ENCODE data around the gene FBXO21.
"Not testable (repeated sequence)": the region's sequence is repeated elsewhere in the genome, so short reads cannot be mapped to it uniquely, and the experiment has no call there.

FBXO21 gene

GRCh38 chr12:117182866-117183265 is 7.4 kb downstream of the FBXO21 start:
- peaks cover 8% of the 10 kb centered on the region for H3K9me3 ChIP-seq (ENCODE audit: low read length)
- peaks cover 3% of the 10 kb centered on the region for H3K79me2 ChIP-seq (ENCODE audit: insufficient read depth, low read length)
- no peak overlapping the region for H2AFZ ChIP-seq (ENCODE audit: low read length)
- H4K20me1 ChIP-seq (ENCODE audit: insufficient read depth, low read length) = no peaks in the 10 kb centered on the region
- H3K9ac ChIP-seq (ENCODE audit: low read length) = no peak overlapping the region
- H3K27ac ChIP-seq (ENCODE audit: low read depth, low read length, poor library complexity, severe bottlenecking) = no peak overlapping the region
- H3K4me3 ChIP-seq (ENCODE audit: low read depth, low read length, poor library complexity, severe bottlenecking) = no peak overlapping the region
- no peak overlapping the region for H3K4me2 ChIP-seq (ENCODE audit: low read length)
- no peaks in the 10 kb centered on the region for H3K27me3 ChIP-seq (ENCODE audit: insufficient read depth, low read length)
- H3F3A ChIP-seq (ENCODE audit: insufficient read depth, low read length) = no peaks in the 10 kb centered on the region
- no peaks in the 10 kb centered on the region for H3K4me1 ChIP-seq (ENCODE audit: insufficient read depth, low read length, severe bottlenecking)
- peaks cover 95% of the 10 kb centered on the region for H3K36me3 ChIP-seq (ENCODE audit: insufficient read depth, low read length)
- TF ChIP-seq CTCF (IDR thresholded peaks at IDR 0.05; ENCODE audit: low read length) (no peak), EZH2 (IDR thresholded peaks at IDR 0.05; ENCODE audit: borderline replicate concordance, low read length) (no peak)
- no peaks in the 10 kb centered on the region for H3K9me2 ChIP-seq (ENCODE audit: low read depth, low read length)

GRCh38 chr12:117181468-117181843 is 8.8 kb downstream of the FBXO21 start:
- not testable (repeated sequence) for H2AFZ ChIP-seq (ENCODE audit: low read length); H3K9me2 ChIP-seq (ENCODE audit: low read depth, low read length); H3K9ac ChIP-seq (ENCODE audit: low read length); H3K79me2 ChIP-seq (ENCODE audit: insufficient read depth, low read length); H3K9me3 ChIP-seq (ENCODE audit: low read length); H4K20me1 ChIP-seq (ENCODE audit: insufficient read depth, low read length); H3K27me3 ChIP-seq (ENCODE audit: insufficient read depth, low read length); H3K4me1 ChIP-seq (ENCODE audit: insufficient read depth, low read length, severe bottlenecking); H3K27ac ChIP-seq (ENCODE audit: low read depth, low read length, poor library complexity, severe bottlenecking); H3K4me3 ChIP-seq (ENCODE audit: low read depth, low read length, poor library complexity, severe bottlenecking); H3K4me2 ChIP-seq (ENCODE audit: low read length); H3F3A ChIP-seq (ENCODE audit: insufficient read depth, low read length)
- peaks cover 100% of the 10 kb centered on the region for H3K36me3 ChIP-seq (ENCODE audit: insufficient read depth, low read length)

GRCh38 chr12:117180758-117181467 is 9.4 kb downstream of the FBXO21 start:
- H3K27ac ChIP-seq (ENCODE audit: low read depth, low read length, poor library complexity, severe bottlenecking) = no peak overlapping the region
- no peak overlapping the region for H3K4me3 ChIP-seq (ENCODE audit: low read depth, low read length, poor library complexity, severe bottlenecking)
- H4K20me1 ChIP-seq (ENCODE audit: insufficient read depth, low read length) = no peaks in the 10 kb centered on the region
- no peaks in the 10 kb centered on the region for H3K4me1 ChIP-seq (ENCODE audit: insufficient read depth, low read length, severe bottlenecking)
- no peaks in the 10 kb centered on the region for H3K9me2 ChIP-seq (ENCODE audit: low read depth, low read length)
- peaks cover 8% of the 10 kb centered on the region for H3K9me3 ChIP-seq (ENCODE audit: low read length)
- TF ChIP-seq EZH2 (IDR thresholded peaks at IDR 0.05; ENCODE audit: borderline replicate concordance, low read length) (no peak), CTCF (IDR thresholded peaks at IDR 0.05; ENCODE audit: low read length) (no peak)
- H3K27me3 ChIP-seq (ENCODE audit: insufficient read depth, low read length) = no peaks in the 10 kb centered on the region
- no peak overlapping the region for H2AFZ ChIP-seq (ENCODE audit: low read length)
- H3F3A ChIP-seq (ENCODE audit: insufficient read depth, low read length) = no peaks in the 10 kb centered on the region
- no peaks in the 10 kb centered on the region for H3K79me2 ChIP-seq (ENCODE audit: insufficient read depth, low read length)
- no peak overlapping the region for H3K4me2 ChIP-seq (ENCODE audit: low read length)
- H3K9ac ChIP-seq (ENCODE audit: low read length) = no peak overlapping the region
- H3K36me3 ChIP-seq (ENCODE audit: insufficient read depth, low read length) = peaks cover 100% of the 10 kb centered on the region

- Histone ChIP-seq H2AFZ (ENCODE audit: low read length) (no peak overlapping the region), H3K36me3 (ENCODE audit: insufficient read depth, low read length) (peaks cover 100% of the 10 kb centered on the region), H3K9ac (ENCODE audit: low read length) (no peak overlapping the region), H3F3A (ENCODE audit: insufficient read depth, low read length) (no peaks in the 10 kb centered on the region), H4K20me1 (ENCODE audit: insufficient read depth, low read length) (no peaks in the 10 kb centered on the region), H3K4me3 (ENCODE audit: low read depth, low read length, poor library complexity, severe bottlenecking) (no peak overlapping the region), H3K4me2 (ENCODE audit: low read length) (no peak overlapping the region), H3K9me3 (ENCODE audit: low read length) (peaks cover 8% of the 10 kb centered on the region; the same call in 1 of the 2 replicates), H3K27me3 (ENCODE audit: insufficient read depth, low read length) (no peaks in the 10 kb centered on the region), H3K9me2 (ENCODE audit: low read depth, low read length) (no peaks in the 10 kb centered on the region), H3K4me1 (ENCODE audit: insufficient read depth, low read length, severe bottlenecking) (no peaks in the 10 kb centered on the region), H3K79me2 (ENCODE audit: insufficient read depth, low read length) (no peaks in the 10 kb centered on the region), H3K27ac (ENCODE audit: low read depth, low read length, poor library complexity, severe bottlenecking) (no peak overlapping the region)
- TF ChIP-seq EZH2 (IDR thresholded peaks at IDR 0.05; ENCODE audit: borderline replicate concordance, low read length) (no peak), CTCF (IDR thresholded peaks at IDR 0.05; ENCODE audit: low read length) (no peak)
Measured at GRCh38 chr12:117178745-117179144, 11.5 kb downstream of the FBXO21 start.
